Brain pericyte (primary cell): Measurements from ENCODE around the gene KIF11.
"Not testable (repeated sequence)": the region's sequence is repeated elsewhere in the genome, so short reads cannot be mapped to it uniquely, and the experiment has no call there.

Experiments
- DNase-seq: peaks from one replicate; pipeline ENCODE4 v3.0.0-alpha.2; 2012; ENCODE audit warnings: low read depth, low spot score

Gene KIF11

GRCh38 chr10:92592761-92593618 lies at the start of gene KIF11:
KIF11 (plus strand) TSS chr10:92593130; CDS start chr10:92593376, 246 bp downstream.
- DNase-seq = peak; percentile 90

GRCh38 chr10:92544296-92544695 lies 48.6 kb upstream of the KIF11 start:
- DNase-seq = no peak

GRCh38 chr10:92545556-92545955 lies 47.4 kb upstream of the KIF11 start:
- no peak for DNase-seq

- no peak for DNase-seq
These were observed 45.3 kb upstream of the KIF11 start for GRCh38 chr10:92547676-92548075.

GRCh38 chr10:92550924-92551323 lies 42.0 kb upstream of the KIF11 start:
- no peak for DNase-seq

GRCh38 chr10:92552310-92552709 lies 40.6 kb upstream of the KIF11 start:
- DNase-seq = no peak

- no peak for DNase-seq
These were observed 39.0 kb upstream of the KIF11 start for GRCh38 chr10:92553959-92554358.

GRCh38 chr10:92559046-92559445 lies 33.9 kb upstream of the KIF11 start:
- no peak for DNase-seq

GRCh38 chr10:92562424-92562823 lies 30.5 kb upstream of the KIF11 start:
- DNase-seq = no peak

GRCh38 chr10:92567952-92568600 lies 24.9 kb upstream of the KIF11 start:
- no peak for DNase-seq

GRCh38 chr10:92569071-92569470 lies 23.9 kb upstream of the KIF11 start:
- no peak for DNase-seq

- not testable (repeated sequence) for DNase-seq
These were observed 23.3 kb upstream of the KIF11 start for GRCh38 chr10:92569663-92570062.

- DNase-seq = no peak
These were observed 21.3 kb upstream of the KIF11 start for GRCh38 chr10:92571649-92572048.

- DNase-seq = no peak
These were observed 20.4 kb upstream of the KIF11 start for GRCh38 chr10:92572362-92573090.

GRCh38 chr10:92573091-92573797 lies 19.7 kb upstream of the KIF11 start:
- DNase-seq = no peak

- peak; percentile 57 for DNase-seq
These were observed 19.0 kb upstream of the KIF11 start, which contains the start of gene IDE for GRCh38 chr10:92573798-92574547. IDE (minus strand) TSS chr10:92574093; CDS start chr10:92574019, 74 bp downstream.

GRCh38 chr10:92574548-92575261 lies 18.2 kb upstream of the KIF11 start:
- no peak for DNase-seq

- DNase-seq = no peak
These were observed 17.0 kb upstream of the KIF11 start for GRCh38 chr10:92575961-92576360.

GRCh38 chr10:92582347-92582746 lies 10.6 kb upstream of the KIF11 start:
- not testable (repeated sequence) for DNase-seq
